ENCODE results near the gene RNF187.

RNF187 gene

DNA sequence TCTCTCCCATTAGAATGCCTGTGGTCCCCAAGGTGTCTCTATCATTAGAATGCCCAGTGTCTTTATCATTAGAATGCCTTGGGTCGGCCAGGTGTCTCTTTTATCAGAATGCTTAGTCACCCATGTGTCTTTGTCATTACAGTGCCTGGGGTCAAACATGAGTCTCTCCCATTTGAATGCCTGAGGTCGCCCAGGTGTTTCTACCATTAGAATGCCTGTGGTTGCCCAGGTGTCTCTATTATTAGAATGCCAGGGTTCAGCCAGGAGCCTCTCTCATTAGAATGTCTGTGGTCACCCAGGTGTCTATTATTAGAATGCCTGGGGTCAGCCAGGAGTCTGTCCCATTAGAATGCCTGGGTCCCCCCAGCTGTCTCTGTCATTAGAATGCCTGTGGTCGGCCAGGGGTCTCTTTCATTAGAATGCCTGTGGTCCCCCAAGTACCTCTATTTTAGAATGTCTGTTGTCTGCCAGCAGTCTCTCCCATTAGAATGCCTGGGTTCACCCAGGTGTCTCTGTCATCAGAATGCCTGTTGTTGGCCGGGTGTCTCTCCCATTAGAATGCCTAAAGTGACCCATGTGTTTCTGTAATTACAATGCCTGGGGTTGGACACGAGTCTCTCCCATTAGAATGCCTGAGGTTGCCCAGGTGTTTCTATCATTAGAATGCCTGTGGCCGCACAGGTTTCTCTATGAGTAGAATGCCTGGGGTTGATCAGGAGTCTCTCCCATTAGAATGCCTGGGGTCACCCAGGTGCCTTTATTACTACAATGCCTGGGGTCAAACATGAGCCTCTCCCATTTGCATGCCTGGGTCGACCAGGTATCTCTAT lies 57.1 kb downstream of the RNF187 start:
- DNase-seq (ENCODE audit: low spot score) (no peak), FAIRE-seq (no peak)

- DNase-seq (ENCODE audit: low spot score): peak; percentile 60
- no peak for FAIRE-seq
Observed at GRCh38 chr1:228544921-228545591, 57.9 kb downstream of the RNF187 start.
